ENCODE measurements around the gene STH.

DNA sequence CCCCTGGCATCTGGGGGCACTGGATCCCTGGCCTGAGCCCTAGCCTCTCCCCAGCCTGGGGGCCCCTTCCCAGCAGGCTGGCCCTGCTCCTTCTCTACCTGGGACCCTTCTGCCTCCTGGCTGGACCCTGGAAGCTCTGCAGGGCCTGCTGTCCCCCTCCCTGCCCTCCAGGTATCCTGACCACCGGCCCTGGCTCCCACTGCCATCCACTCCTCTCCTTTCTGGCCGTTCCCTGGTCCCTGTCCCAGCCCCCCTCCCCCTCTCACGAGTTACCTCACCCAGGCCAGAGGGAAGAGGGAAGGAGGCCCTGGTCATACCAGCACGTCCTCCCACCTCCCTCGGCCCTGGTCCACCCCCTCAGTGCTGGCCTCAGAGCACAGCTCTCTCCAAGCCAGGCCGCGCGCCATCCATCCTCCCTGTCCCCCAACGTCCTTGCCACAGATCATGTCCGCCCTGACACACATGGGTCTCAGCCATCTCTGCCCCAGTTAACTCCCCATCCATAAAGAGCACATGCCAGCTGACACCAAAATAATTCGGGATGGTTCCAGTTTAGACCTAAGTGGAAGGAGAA, 13.5 kb downstream of the STH start:
- TF ChIP-seq EZH2 (optimal IDR thresholded peaks at IDR 0.05; ENCODE audit: low read depth, low read length) (no peak), EZH2phosphoT487 (IDR thresholded peaks at IDR 0.05; ENCODE audit: low read length) (no peak)
- TF ChIP-seq, protein P1, sequence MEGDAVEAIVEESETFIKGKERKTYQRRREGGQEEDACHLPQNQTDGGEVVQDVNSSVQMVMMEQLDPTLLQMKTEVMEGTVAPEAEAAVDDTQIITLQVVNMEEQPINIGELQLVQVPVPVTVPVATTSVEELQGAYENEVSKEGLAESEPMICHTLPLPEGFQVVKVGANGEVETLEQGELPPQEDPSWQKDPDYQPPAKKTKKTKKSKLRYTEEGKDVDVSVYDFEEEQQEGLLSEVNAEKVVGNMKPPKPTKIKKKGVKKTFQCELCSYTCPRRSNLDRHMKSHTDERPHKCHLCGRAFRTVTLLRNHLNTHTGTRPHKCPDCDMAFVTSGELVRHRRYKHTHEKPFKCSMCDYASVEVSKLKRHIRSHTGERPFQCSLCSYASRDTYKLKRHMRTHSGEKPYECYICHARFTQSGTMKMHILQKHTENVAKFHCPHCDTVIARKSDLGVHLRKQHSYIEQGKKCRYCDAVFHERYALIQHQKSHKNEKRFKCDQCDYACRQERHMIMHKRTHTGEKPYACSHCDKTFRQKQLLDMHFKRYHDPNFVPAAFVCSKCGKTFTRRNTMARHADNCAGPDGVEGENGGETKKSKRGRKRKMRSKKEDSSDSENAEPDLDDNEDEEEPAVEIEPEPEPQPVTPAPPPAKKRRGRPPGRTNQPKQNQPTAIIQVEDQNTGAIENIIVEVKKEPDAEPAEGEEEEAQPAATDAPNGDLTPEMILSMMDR (IDR thresholded peaks at IDR 0.05; ENCODE audit: low read length): no peak
